GM19468 (cell line): ENCODE measurements around the gene BAX.

ENCODE experiments used
- ATAC-seq: cut with Tn5 transposase; IDR thresholded peaks from one replicate; pipeline ENCODE4 v1.9.1; 2021; ENCODE audit warnings: mild to moderate bottlenecking, moderate library complexity, moderate number of reproducible peaks; ENCODE audit not compliant: unreplicated experiment; ENCODE audit errors: extremely low read depth

Gene BAX

GRCh38 chr19:49004964-49005614 is 50.4 kb downstream of the BAX start:
- ATAC-seq: no peak

GRCh38 chr19:49006905-49007304 is 52.2 kb downstream of the BAX start:
- ATAC-seq: no peak

- no peak for ATAC-seq
Observed at GRCh38 chr19:49009828-49010227, 55.2 kb downstream of the BAX start.

GRCh38 chr19:49010453-49010852 is 55.8 kb downstream of the BAX start:
- no peak for ATAC-seq

GRCh38 chr19:49011194-49011593 is 56.5 kb downstream of the BAX start:
- no peak for ATAC-seq
